Measurements from ENCODE around the gene BAIAP2. TPM values are rescaled to one million over a fixed set of nuclear protein-coding genes. Genes with fewer than 3 reads are reported as not detected.

Gene BAIAP2
- polyA plus RNA-seq, 2 of the 4 experiments (the other 2 are of a cell fraction), result 7.1 to 27.5 TPM

DNA sequence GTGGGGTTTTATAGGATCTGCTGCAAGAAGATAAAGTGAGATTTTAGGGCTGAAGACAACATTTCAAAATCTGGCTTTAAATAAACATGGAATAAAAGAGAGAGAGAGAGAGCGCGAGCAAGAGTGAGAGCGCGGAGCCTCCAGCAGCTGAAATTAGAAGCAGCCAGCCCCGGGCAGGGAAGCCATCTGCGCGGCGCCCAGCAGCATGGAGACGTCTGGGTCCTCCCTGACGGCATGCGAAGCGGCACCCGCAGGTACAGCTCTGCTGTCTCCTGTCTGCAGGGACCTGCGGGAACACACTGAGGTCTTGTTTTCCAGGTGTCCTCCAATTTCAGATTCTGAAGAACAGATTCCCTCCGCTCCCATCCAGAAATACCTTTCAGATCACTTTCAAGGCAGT lies 7.9 kb upstream of the BAIAP2 start:
- H3K4me3 ChIP-seq, result no peak overlapping the region
- no peak for ATAC-seq
- TF ChIP-seq FOXS1 (CRISPR knock-in tag; IDR thresholded peaks at IDR 0.05) (no peak), POLR2A (IDR thresholded peaks at IDR 0.05; ENCODE audit: low read length) (no peak), HDAC2 (IDR thresholded peaks at IDR 0.05) (no peak), EHMT2 (IDR thresholded peaks at IDR 0.05; ENCODE audit: low read depth) (no peak), TFCP2L1 (CRISPR knock-in tag; IDR thresholded peaks at IDR 0.05) (no peak), RNF2 (IDR thresholded peaks at IDR 0.05; ENCODE audit: borderline replicate concordance, low read depth) (no peak), POLR2AphosphoS2 (conservative IDR thresholded peaks at IDR 0.05; ENCODE audit: low read length) (no peak), NPAS2 (CRISPR knock-in tag; IDR thresholded peaks at IDR 0.05; ENCODE audit: borderline replicate concordance) (no peak), HOXA7 (CRISPR knock-in tag; IDR thresholded peaks at IDR 0.05) (no peak), ZNF302 (CRISPR knock-in tag; IDR thresholded peaks at IDR 0.05) (no peak), ZSCAN20 (CRISPR knock-in tag; IDR thresholded peaks at IDR 0.05) (no peak), PHF8 (IDR thresholded peaks at IDR 0.05; ENCODE audit: borderline replicate concordance, low read depth) (no peak), HEYL (CRISPR knock-in tag; IDR thresholded peaks at IDR 0.05) (no peak), JUN (IDR thresholded peaks at IDR 0.05) (no peak), MAFK (IDR thresholded peaks at IDR 0.05; ENCODE audit: partially characterized antibody) (no peak)
- TF ChIP-seq, protein P1, sequence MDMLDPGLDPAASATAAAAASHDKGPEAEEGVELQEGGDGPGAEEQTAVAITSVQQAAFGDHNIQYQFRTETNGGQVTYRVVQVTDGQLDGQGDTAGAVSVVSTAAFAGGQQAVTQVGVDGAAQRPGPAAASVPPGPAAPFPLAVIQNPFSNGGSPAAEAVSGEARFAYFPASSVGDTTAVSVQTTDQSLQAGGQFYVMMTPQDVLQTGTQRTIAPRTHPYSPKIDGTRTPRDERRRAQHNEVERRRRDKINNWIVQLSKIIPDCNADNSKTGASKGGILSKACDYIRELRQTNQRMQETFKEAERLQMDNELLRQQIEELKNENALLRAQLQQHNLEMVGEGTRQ (IDR thresholded peaks at IDR 0.05), result no peak
- TF ChIP-seq, protein P2, sequence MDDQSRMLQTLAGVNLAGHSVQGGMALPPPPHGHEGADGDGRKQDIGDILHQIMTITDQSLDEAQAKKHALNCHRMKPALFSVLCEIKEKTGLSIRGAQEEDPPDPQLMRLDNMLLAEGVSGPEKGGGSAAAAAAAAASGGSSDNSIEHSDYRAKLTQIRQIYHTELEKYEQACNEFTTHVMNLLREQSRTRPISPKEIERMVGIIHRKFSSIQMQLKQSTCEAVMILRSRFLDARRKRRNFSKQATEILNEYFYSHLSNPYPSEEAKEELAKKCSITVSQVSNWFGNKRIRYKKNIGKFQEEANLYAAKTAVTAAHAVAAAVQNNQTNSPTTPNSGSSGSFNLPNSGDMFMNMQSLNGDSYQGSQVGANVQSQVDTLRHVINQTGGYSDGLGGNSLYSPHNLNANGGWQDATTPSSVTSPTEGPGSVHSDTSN (IDR thresholded peaks at IDR 0.05), result no peak
- TF ChIP-seq, protein P3, sequence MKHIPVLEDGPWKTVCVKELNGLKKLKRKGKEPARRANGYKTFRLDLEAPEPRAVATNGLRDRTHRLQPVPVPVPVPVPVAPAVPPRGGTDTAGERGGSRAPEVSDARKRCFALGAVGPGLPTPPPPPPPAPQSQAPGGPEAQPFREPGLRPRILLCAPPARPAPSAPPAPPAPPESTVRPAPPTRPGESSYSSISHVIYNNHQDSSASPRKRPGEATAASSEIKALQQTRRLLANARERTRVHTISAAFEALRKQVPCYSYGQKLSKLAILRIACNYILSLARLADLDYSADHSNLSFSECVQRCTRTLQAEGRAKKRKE (CRISPR knock-in tag; IDR thresholded peaks at IDR 0.05; ENCODE audit: low read depth), result no peak
- H3K27ac ChIP-seq, result no peak overlapping the region
- no peak for FAIRE-seq
- ChIA-PET POLR2A (no interaction called here), CTCF (interaction anchor here (1.0 to 37.9 kb wide), 3 partner anchors 12 to 71 kb away, joined by 3 to 880 read pairs (median 10); no protein-coding TSS in a partner anchor)
- no peak for DNase-seq (ENCODE audit: low read depth in 1 of 2, low spot score in 1 of 2)
- H3K4me1 ChIP-seq, result 0 out of 3 replicates have a peak, but pooled peaks cover 7% of the 10 kb centered on the region
- no peak overlapping the region for H3K4me2 ChIP-seq
- 84% methylated on average over 15 of the region's 15 CpGs for WGBS (ENCODE audit: missing lambda C conversion rate)
- 0 out of 3 replicates have a peak, but pooled peaks cover 3% of the 10 kb centered on the region for H3K9me3 ChIP-seq

DNA sequence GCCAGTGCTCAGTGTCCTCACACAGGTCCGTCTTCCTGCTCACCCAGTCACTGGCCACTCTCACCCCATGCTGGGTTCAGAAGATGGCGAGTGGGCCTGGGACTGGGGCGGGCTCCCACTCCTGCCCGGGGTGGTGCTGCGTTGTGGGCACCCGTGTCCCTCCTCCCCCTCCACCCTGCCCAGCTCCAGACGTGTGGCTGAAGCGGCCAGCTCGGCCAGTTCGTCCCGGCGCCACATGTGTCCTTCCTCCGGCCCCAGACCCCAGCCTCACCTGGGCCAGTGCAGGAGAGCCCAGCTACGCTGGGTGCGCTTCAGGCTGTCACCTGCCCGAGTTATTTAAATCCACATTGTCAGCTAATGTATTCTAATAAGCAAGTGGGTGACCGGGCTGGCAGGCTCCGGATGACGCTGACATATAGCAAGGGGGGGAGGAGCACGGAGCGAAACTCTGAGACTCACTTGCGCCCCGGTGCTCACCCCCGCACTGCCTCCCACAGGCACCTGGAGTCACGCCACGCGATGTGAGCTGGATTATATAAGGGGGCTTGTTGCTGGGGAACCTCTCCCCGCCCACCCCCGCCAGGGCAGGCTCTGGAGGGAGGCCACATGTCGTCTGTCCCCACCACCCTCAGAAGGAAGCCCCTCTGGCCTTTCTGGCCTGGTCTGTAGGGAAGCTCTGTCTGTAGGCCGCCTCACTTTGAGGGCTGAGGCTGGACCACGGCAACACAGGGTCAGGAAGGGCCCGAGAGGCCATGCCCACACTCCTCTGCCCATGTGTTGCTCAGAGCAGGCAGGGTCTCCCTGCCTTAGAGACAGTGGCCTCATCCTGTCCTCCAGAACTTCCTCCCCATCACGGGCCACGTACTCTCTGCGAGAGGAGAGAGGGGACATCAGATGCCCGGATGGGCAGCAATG lies 7.1 kb upstream of the BAIAP2 start:
- H3K4me2 ChIP-seq, result no peak overlapping the region
- DNase-seq (ENCODE audit: low read depth in 1 of 2, low spot score in 1 of 2) (no peak), ATAC-seq (no peak), FAIRE-seq (no peak)
- ChIA-PET CTCF (interaction anchor here (1.3 to 37.9 kb wide), 3 partner anchors 12 to 70 kb away, joined by 4 to 880 read pairs (median 10); no protein-coding TSS in a partner anchor), POLR2A (no interaction called here)
- no peak overlapping the region for H3K27ac ChIP-seq
- H3K4me3 ChIP-seq, result no peak overlapping the region
- no peak for TF ChIP-seq ZNF302 (CRISPR knock-in tag; IDR thresholded peaks at IDR 0.05)
- TF ChIP-seq ZFP36 (IDR thresholded peaks at IDR 0.05; ENCODE audit: borderline replicate concordance, partially characterized antibody), result no peak
- TF ChIP-seq CBX2 (IDR thresholded peaks at IDR 0.05; ENCODE audit: borderline replicate concordance, low read depth), result no peak
- WGBS (ENCODE audit: missing lambda C conversion rate), result 65% methylated on average over 36 of the region's 37 CpGs
- H3K4me1 ChIP-seq, result 0 out of 3 replicates have a peak, but pooled peaks cover 7% of the 10 kb centered on the region
- 0 out of 3 replicates have a peak, but pooled peaks cover 3% of the 10 kb centered on the region for H3K9me3 ChIP-seq

DNA sequence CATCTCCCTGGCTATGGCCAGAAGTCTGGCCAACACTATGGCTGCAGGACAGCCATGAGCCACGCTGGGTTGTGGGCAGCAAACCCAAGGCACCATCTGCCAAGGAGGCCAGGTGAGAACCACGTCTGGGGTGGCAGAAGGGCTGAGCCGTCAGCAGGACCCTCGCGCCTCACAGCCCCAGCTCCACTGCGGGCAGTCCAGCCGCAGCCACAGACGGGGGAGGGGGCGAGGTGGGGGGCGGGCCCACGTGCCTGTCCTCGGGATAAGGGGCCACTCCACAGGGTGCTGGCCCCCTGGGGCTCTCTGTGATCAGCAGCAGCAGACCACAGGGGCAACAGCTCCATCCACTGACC lies 6.5 kb upstream of the BAIAP2 start:
- H3K4me3 ChIP-seq, result no peak overlapping the region
- H3K4me1 ChIP-seq, result 0 out of 3 replicates have a peak, but pooled peaks cover 6% of the 10 kb centered on the region
- ChIA-PET CTCF (interaction anchor here (1.3 to 37.9 kb wide), 3 partner anchors 12 to 70 kb away, joined by 4 to 880 read pairs (median 10); no protein-coding TSS in a partner anchor), POLR2A (no interaction called here)
- FAIRE-seq (no peak), DNase-seq (ENCODE audit: low read depth in 1 of 2, low spot score in 1 of 2) (no peak), ATAC-seq (no peak)
- 71% methylated on average over 1 of the region's 12 CpGs for WGBS (ENCODE audit: missing lambda C conversion rate)
- H3K4me2 ChIP-seq, result no peak overlapping the region
- 0 out of 3 replicates have a peak, but pooled peaks cover 3% of the 10 kb centered on the region for H3K9me3 ChIP-seq
- H3K27ac ChIP-seq, result no peak overlapping the region
- TF ChIP-seq SREBF2 (IDR thresholded peaks at IDR 0.05) (no peak), RNF2 (IDR thresholded peaks at IDR 0.05; ENCODE audit: borderline replicate concordance, low read depth) (no peak), NPAS2 (CRISPR knock-in tag; IDR thresholded peaks at IDR 0.05; ENCODE audit: borderline replicate concordance) (no peak), CEBPB (IDR thresholded peaks at IDR 0.05) (no peak), JUN (IDR thresholded peaks at IDR 0.05) (no peak), ZNF302 (CRISPR knock-in tag; IDR thresholded peaks at IDR 0.05) (no peak), KDM1A (IDR thresholded peaks at IDR 0.05; ENCODE audit: low read depth) (no peak)
- TF ChIP-seq, protein P2 (IDR thresholded peaks at IDR 0.05), result no peak
- TF ChIP-seq, protein P4, sequence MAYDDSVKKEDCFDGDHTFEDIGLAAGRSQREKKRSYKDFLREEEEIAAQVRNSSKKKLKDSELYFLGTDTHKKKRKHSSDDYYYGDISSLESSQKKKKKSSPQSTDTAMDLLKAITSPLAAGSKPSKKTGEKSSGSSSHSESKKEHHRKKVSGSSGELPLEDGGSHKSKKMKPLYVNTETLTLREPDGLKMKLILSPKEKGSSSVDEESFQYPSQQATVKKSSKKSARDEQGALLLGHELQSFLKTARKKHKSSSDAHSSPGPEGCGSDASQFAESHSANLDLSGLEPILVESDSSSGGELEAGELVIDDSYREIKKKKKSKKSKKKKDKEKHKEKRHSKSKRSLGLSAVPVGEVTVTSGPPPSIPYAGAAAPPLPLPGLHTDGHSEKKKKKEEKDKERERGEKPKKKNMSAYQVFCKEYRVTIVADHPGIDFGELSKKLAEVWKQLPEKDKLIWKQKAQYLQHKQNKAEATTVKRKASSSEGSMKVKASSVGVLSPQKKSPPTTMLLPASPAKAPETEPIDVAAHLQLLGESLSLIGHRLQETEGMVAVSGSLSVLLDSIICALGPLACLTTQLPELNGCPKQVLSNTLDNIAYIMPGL (CRISPR knock-in tag; IDR thresholded peaks at IDR 0.05; ENCODE audit: borderline replicate concordance), result no peak
- TF ChIP-seq, protein P5, sequence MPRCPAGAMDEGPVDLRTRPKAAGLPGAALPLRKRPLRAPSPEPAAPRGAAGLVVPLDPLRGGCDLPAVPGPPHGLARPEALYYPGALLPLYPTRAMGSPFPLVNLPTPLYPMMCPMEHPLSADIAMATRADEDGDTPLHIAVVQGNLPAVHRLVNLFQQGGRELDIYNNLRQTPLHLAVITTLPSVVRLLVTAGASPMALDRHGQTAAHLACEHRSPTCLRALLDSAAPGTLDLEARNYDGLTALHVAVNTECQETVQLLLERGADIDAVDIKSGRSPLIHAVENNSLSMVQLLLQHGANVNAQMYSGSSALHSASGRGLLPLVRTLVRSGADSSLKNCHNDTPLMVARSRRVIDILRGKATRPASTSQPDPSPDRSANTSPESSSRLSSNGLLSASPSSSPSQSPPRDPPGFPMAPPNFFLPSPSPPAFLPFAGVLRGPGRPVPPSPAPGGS (IDR thresholded peaks at IDR 0.05), result no peak

Measured in A549 (cell line).